Dedifferentiated amniotic fluid mesenchymal stem cell (primary cell): ENCODE results near the gene NMUR2.

Experiments used
- DNase-seq: peaks from one replicate; pipeline ENCODE4 v3.0.0-alpha.2; 2016; ENCODE audit errors: extremely low spot score

Gene NMUR2, protein sequence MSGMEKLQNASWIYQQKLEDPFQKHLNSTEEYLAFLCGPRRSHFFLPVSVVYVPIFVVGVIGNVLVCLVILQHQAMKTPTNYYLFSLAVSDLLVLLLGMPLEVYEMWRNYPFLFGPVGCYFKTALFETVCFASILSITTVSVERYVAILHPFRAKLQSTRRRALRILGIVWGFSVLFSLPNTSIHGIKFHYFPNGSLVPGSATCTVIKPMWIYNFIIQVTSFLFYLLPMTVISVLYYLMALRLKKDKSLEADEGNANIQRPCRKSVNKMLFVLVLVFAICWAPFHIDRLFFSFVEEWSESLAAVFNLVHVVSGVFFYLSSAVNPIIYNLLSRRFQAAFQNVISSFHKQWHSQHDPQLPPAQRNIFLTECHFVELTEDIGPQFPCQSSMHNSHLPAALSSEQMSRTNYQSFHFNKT

DNA sequence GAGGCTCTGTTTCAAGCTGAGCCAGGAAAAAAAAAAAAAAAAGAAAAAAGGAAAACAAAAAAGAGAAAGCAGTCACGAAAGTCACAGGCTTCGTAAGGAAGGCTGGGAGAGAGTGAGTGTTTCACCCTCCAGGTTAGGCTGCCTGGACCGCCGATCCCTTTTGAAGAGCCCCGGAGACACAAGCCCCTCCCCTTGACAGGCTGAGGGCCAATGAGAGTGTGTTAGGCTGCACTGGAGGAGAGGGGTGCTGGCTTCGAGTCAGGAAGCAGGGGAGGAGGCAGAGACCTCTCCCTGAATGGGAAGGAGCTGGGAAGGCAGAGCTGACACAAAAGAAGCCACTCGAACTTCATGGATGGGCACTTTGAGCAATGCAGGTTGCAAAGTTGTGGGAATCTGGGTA lies at the start of gene NMUR2:
Gene NMUR2, minus strand, starts transcription at position 135 of the 400 bp plus-strand sequence. CDS start 166 bp downstream, outside the sequence.
- no peak for DNase-seq

DNA sequence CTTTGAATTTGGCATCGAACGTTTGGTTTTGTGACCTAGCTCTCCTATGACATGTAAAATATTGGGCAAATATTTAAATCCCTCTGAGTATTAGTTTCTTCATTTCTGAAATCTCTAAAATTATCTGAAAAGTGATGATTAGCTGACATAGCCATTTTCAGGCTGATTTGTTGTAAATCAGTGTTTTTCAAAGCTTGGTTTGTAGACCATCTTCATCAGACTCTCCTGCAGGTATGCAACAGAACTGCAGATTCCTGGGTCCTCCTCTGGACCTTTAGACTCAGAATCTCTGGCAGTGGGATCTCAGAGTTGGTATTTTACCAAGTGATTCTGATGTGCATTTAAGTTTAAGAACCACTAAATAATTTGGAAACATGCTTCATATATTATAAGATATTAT lies 38.9 kb upstream of the NMUR2 start:
- DNase-seq, result no peak

DNA sequence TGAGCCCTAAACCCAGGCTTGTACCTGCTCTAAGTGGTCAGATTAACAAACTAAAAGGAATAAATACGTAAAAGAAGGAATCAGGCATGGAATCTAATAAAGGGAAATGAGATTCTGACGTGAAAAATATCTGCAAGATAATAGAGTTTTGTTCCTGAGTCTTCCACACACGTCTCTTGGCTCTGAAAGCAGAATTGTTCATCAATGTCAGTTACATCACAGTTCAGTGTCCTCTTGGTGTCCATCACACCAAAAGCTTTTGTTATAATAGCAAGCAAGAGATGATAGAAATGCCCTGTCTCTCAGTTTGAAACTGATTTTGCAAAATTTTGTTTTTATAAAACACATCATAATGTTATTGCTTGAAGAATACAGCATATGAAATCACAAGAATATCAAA lies 34.7 kb upstream of the NMUR2 start:
- no peak for DNase-seq

DNA sequence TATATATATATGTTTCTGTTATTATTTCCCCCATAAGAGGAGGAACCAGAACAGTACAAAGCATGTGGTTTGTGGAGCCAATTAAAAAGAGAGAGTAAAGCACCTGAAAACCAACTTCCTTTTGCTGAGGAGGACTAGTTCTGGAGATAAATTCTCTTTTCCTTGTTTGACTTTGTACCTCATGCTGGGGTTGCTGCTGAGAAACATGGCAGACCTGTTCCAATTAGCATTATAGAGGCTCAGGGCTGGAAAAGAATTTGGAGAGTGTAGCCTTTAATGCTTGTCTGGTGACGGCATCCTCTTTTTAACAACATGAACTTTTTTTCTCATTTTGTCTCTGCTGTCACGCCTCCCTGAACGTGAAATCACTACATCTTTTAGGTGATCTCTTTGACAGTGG lies 32.8 kb upstream of the NMUR2 start:
- DNase-seq, result no peak

DNA sequence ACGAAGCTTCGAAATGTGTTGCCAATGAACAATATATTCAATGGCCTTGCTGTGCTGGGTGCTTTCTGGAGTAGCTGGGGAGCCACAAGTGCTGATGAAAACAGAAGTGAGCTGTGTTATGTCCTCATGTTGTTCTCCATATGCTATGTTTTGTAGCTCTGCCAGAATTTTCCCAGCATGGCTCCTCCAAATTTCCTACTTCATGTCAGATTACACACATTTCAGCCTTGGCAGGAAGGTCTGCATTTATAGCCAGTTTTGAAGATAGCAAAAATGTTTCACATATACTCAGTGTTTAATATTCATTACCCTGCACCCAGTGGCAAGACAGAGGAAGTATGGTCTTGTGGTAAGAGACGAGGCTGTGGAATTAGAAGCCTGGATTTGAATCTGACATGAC lies 22.6 kb upstream of the NMUR2 start:
- DNase-seq, result no peak

DNA sequence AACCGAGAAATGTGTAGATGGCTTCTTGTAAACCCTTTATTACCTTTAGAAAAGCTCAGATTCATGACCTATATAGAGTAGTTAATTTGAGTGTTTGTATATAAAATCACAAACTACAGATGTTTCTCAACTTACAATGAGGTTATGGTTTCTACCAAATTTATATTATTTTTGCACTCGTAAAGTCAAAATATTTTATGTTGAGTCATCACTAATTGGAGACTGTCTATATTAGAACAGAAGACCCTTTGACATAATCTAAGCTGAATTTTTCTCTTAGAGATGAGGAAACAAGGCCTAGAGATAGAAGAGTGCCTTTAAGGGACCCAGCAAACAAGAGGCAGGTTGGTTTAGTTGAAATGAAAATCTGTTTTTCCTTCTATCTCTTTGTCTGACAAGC lies 20.0 kb upstream of the NMUR2 start:
- DNase-seq, result no peak

DNA sequence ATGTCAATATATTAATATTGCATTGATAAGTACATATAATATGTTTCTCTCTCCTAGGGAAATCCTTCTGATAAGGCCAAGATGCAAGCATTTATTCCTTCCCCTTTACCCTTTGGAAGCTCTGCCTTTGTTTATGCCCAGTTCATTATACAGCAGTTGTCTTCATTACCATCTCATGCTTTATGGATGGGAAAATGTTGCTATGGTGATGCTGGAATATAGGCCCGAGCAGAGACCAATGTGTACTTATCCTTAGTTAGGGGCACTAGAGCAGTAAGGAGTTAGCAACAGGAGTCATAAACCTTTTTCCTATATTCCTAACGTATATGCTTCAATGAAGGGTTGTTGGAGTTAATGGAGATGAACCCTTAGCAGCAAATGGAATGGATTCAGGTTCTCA lies 19.4 kb upstream of the NMUR2 start:
- DNase-seq, result no peak

DNA sequence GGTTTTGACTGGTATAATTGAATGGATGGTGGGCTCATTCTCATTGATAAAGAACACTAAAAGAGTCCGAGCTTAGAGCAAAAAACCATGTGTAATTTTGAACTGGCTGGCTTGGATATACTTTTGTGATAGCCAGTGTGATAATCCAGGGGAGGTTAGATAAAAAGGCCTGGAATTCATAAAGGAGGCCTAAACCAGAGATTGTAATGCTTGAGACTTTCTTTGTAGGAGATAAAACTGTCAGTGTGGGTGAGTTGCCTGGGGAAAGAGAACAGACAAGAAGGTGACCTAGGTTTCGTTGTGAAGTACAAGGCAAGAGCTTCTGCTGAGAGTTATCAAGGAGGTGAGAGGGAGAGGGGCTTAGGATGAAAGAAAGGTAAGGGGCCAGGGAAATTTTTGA lies 17.0 kb upstream of the NMUR2 start:
- DNase-seq, result no peak

DNA sequence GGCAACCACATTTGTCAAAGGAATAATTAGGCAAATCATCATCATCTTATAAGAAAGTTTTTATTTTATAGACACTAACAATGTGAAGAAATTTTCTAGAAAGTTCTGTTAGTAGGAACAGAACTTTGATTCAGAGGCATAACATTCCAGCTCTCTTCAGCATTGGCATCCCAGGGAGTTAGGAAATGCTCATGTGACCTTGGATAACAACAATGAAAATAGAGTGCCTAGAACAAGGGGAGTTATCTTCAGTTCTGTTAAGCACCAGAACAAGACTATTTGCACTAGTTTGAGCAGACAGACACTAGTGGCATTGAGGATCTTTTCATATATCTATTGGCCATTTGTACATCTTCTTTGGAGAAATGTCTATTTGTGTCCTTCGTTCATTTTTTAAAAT lies 7.0 kb upstream of the NMUR2 start:
- no peak for DNase-seq

DNA sequence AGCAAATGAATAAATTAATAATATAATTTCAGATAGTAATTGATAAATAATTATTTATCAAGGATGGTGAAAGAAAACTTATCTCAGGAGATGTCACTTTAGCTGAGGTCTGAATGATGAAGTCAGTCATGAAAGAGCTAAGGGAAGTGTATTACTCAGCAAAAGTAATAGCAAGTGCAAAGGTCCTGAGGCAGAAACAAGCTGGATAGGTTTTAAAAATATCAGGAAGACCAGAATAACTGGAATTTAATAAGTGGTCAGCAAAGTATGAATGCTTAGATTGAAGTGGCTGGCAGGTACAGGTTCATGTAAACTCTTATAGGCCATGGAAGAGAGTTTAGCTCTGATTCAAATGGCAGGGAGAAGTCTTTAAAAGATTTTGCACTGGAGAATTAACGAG lies 1.0 kb upstream of the NMUR2 start:
- DNase-seq, result no peak

DNA sequence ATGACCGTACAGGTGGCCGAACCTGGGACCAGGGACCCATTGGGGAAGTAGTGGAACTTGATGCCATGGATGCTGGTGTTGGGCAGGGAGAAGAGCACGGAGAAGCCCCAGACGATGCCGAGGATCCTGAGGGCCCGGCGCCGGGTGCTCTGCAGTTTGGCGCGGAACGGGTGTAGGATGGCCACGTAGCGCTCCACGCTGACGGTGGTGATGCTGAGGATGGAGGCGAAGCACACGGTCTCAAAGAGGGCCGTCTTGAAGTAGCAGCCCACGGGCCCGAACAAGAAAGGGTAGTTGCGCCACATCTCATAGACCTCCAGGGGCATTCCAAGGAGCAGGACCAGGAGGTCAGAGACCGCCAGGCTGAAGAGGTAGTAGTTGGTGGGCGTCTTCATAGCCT lies 585 bp downstream of the NMUR2 start:
- DNase-seq, result no peak

DNA sequence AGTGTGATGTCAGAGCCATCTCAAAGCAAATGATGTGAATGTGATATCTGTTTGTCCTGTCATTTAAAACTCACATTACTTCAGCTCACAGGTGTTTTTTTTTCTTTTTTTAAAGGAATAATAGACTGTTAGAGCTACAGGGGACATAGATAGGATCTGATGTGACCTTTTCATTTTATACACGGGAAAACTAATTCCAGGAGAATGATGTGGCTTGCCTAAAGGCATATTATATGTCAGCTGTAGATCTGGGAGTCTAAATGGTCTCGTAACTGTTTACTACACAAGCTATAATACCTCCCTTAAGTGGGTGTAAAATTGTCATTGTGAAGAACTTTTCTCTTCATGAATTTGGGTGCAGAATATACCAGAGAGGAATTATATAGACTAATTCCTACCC lies 2.0 kb downstream of the NMUR2 start:
- no peak for DNase-seq

DNA sequence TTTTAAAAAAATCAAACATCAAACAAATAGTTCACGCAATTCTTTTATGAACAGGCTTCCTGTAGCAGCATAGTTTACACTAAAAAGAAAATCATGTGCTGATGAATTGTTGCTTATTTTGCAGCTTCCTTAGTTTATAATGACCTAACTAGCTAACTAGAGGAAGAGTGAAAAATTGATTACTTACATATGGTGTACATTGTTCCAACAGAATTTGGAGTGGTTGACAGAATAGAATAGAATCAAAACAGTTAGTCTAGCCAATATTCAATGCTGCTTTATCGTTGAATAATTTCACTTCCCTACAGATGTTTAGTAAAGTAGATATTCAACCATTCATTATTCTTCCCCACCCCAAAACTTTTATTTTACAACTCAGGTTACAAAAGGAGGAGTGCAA lies 4.2 kb downstream of the NMUR2 start:
- DNase-seq, result no peak

DNA sequence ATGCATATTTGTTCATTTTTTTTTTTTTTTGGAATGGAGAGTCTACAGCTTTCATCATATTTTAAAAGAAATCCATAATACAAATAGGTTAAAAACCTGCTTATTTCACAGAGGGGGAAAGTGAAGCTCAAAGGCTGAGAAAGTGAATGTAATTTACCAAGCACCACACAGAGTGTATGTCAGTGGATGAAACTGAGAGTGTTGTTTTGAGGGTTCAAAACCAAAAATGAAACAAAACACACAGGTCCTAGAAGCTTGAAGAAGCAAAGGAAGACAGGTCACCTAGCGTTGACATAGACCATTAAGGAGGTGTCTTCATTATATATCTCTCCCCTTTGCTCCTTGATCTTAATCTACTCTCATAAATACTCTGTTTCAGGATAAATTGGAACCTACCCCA lies 7.5 kb downstream of the NMUR2 start:
- no peak for DNase-seq

DNA sequence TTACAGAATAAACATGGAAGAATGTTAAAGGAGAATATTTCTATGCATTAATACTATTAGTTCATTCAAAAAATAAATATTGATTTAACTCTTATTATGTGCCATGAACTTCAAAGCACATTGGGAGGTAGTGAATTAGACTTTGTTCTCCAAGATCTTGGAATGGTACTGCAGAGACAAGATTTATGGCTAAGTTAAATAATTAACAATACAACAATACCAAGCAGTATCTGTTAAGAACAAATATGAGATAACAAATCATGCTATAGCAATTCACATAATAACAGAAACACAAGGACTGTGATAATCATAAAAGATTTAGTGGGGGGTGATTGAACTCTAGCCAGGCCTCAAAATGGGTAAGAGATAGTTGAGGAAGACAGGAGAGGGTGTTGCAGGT lies 11.6 kb downstream of the NMUR2 start:
- DNase-seq, result no peak

DNA sequence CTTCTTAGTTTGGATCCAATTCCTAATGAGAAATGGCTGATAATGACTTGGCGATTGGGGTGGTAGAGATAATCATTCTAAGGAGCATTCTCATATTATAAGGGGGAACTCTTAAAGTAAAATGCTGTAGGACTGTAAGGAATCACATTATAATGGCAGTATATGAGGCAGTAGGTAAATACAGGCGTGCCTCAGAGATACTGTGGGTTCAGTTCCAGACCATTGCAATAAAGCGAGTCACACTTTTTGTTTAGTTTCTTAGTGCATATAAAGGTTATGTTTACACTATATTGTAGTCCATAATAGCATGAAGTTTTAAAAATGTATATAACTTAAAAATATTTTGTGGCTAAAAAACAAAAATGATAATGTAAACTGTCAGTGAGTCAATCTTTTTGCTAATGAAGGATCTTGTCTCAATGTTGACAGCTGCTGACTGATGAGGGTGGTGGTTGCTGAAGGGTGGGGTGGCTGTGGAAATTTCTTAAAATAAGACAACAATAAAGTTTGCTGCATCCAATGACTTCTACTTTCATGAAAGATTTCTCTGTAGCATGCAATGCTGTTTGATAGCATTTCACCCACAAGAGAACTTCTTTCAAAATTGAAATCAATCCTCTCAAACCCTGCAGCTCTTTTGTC lies 15.8 kb downstream of the NMUR2 start:
- no peak for DNase-seq

DNA sequence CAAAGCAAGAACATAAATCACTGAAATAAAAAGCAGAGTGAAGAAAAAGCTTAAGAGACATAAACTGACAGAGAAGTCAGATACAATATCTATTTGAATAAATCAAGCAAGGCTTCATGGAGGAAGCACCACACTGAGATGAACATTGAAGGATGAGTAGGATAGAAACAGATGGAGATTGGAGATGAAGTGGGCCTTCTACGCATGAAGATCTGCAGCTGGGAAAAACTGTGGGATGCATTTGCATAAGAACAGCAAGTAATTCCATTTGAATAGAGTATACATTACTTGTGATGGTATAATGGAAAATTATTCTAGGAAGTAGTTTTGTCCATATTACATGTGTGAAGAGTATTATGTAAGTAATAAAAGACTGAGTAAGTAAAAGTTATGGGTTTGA lies 16.5 kb downstream of the NMUR2 start:
- no peak for DNase-seq

DNA sequence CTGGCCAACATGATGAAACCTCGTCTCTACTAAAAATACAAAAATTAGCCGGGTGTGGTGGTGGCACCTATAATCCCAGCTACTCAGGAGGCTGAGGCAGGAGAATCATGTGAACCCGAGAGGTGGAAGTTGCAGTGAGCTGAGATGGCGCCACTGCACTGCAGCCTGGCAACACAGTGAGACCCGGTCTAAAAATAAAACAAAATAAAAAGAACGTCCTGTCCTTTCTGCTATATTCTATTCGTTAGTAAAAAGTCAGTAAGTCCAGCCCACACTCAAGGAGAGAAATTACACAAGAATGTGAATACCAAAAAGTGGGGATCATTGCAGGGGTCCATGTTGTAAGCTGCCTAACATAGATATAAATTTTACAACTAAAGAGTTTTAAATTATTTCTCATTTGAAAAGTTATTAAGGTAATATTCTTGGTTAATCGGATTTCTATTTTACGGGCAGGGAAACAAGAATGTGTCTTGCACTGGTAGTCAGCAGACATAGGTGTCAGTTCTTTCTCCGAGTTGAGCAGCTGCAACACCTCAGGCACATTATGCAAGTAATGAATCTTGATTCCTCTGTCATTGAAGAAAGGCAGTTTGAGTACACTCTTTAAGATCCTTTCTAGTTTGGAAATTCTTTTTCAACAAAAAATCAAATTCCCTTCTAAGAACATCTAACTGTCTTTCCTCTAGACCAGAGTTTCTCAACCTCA lies 24.5 kb downstream of the NMUR2 start:
- no peak for DNase-seq

DNA sequence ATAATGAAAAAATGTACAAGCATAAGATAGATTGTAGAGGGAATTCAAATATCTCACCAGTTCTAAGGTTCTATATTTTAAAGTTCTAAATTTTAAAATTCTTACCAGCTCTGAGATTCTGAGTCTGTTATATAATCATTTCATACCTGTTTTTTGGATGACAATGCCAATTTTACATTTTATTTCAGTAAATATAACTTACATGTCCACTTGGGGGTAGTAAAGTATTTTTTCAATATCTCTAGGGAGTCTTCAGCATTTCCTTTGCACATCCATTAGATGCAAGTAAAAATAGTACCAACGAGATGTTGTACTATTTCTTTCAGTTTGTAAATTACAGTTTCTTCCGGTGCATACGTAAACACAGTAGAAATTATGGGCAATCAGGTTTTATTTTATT lies 25.7 kb downstream of the NMUR2 start:
- DNase-seq, result no peak

DNA sequence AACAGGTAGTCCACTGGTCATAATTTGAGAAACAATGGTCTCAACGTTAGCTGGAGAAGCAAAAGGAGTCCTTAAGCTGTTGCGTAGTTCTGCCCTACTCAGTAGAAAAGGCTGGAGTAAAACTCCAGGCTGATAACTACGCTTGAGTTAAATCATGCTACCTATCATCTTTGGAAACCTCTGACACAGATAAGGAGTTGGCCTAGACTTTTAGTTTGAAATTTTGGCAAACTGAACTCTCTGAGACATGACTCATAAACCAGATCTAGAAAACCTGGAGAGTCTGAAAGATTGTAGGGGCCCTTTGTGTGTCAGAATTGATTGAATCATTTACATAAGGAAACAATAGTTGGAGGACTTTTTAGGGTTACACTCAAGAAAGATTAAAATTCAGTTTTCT lies 26.3 kb downstream of the NMUR2 start:
- DNase-seq, result no peak

DNA sequence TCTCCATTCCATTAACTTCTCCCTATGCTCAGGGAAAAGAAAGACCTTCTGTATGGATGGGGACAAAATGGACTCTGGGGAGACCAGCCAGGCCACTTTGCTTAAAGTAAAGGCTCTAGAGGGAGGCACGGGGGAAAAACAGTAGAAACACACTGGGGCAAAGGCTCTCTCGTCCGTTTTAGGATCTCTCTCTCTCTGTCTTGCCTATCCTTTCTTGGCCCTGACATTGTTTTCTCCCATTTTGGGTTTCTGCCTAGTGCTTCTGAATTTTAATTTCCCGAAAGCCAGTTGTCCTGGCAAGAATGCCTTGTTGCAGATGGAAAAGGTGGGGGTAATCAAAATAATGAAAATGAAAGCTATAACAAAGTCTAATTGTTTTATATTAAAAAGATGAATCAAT lies 28.2 kb downstream of the NMUR2 start:
- no peak for DNase-seq

DNA sequence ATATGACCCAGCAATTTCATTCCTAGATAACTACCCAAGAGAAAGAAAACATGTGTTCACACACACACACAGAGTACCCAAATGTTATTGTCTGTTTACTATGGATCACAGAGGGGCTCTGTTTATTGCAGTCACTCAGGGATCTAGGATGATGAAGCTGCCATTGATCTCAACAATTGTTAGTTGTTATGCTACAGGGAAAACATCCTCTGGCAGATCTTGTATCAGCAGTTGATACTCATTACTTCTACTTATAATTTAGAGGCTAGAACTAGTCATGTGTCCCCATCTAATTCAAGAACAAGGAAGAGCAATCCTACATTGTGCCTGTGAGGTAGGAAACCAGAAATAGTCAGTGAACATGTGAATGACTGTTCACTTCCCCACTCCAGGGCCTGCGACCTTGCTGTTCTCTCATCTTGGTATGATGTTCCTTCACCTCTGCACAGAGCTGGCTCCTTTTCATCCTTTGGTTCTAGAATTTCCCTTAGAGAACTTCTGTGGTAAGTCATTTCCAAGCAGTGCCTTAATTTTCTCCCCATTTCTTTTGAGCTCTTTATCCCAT lies 30.3 kb downstream of the NMUR2 start:
- no peak for DNase-seq

DNA sequence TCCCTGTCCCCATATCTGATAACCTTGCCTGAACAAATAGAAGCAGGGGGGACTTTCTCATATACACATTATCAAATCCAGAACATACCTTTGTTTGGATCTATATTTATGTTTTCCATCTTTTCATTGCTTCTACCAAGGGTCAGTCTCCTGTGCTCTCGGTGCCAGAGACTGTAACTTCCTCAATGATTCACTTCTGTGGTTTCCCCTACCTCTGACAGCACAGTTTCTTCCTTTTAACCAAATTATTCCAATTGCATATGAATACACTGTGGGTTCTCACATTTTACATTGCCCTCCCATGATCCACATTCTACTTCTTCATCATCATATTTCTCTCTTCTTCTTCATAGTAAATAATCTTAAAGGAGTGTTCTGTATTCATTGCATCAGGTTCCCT lies 32.2 kb downstream of the NMUR2 start:
- DNase-seq, result no peak
